HepG2 (cell line): Measurements from ENCODE around the gene MEX3C. TPM values are rescaled to one million over a fixed set of nuclear protein-coding genes. Genes with fewer than 3 reads are reported as not detected.

Experiments
- ELF3 ChIP-seq: IDR thresholded peaks from 2 replicates; pipeline ENCODE4 v1.6.1; 2016; ENCODE audit warnings: missing genetic modification reagents, missing compliant biosample characterization
- FOXC1 ChIP-seq: sonication (generic); formaldehyde crosslinking; IDR thresholded peaks from 2 replicates; pipeline ENCODE4 v1.8.0; 2022; ENCODE audit warnings: mild to moderate bottlenecking, missing genetic modification reagents, borderline replicate concordance
- GPN1 ChIP-seq: sonication (generic); formaldehyde crosslinking; IDR thresholded peaks from 2 replicates; pipeline ENCODE4 v1.5.1; 2020; ENCODE audit warnings: missing genetic modification reagents, borderline replicate concordance
- GZF1 ChIP-seq: sonication (generic); formaldehyde crosslinking; IDR thresholded peaks from 2 replicates; pipeline ENCODE4 v1.5.1; 2020; ENCODE audit warnings: mild to moderate bottlenecking, missing genetic modification reagents
- HNF4A ChIP-seq: sonication (generic); formaldehyde crosslinking; IDR thresholded peaks from 2 replicates; pipeline ENCODE4 v1.4.0; 2020; ENCODE audit warnings: missing genetic modification reagents
- TSC22D2 ChIP-seq: sonication (generic); formaldehyde crosslinking; IDR thresholded peaks from 2 replicates; pipeline ENCODE4 v1.5.1; 2020; ENCODE audit warnings: missing genetic modification reagents, mild to moderate bottlenecking, borderline replicate concordance
- ZKSCAN1 ChIP-seq: fragments of 150-350 bp; IDR thresholded peaks from 2 replicates; pipeline ENCODE4 v1.6.1; 2014; ENCODE audit warnings: low read length
- ZNF18 ChIP-seq: sonication (generic); formaldehyde crosslinking; IDR thresholded peaks from 2 replicates; pipeline ENCODE4 v1.8.0; 2022; ENCODE audit warnings: mild to moderate bottlenecking, missing genetic modification reagents; ENCODE audit not compliant: insufficient replicate concordance
- ZNF407 ChIP-seq: sonication (generic); formaldehyde crosslinking; IDR thresholded peaks from one replicate; pipeline ENCODE4 v1.5.1; 2020; ENCODE audit warnings: mild to moderate bottlenecking, missing genetic modification reagents; ENCODE audit errors: not compliant biosample characterization
- polyA plus RNA-seq, 8 experiments: library from polyadenylated mRNA; depleted of rRNA in 3 of 8; stranded (reverse) in 7 of 8; unstranded in 1 of 8; fragments of >200 nt; fragmentation: Illumina TruSeq in 4 of 8; extraction: Trizol in 4 of 8; gene quantifications; 2 replicates each; pipeline versions ENCODE4 v1.2.1 to v1.2.3, GENCODE V29; 2011 to 2016; ENCODE audit warnings: low read depth in 4 of 8, missing spikeins in 1 of 8, mixed read lengths in 1 of 8; ENCODE audit not compliant: insufficient read depth in 1 of 8
- total RNA-seq, 5 experiments: library from RNA; depleted of rRNA; stranded (reverse); fragments of >200 nt; fragmentation: Illumina TruSeq; extraction: Trizol; gene quantifications; 2 replicates each; pipeline ENCODE4 v1.2.3, GENCODE V29; 2016; ENCODE audit warnings: low read depth in 1 of 5
- TF ChIP-seq, protein P1 (sequence below): sonication (generic); formaldehyde crosslinking; IDR thresholded peaks from 2 replicates; pipeline ENCODE4 v1.8.1; 2022; ENCODE audit warnings: low read depth, mild to moderate bottlenecking, missing genetic modification reagents

MEX3C gene
- total and polyA plus RNA-seq, 2 of the 13 experiments (the other 11 are each of a cell fraction or from before 2014, with no cell fraction given): 34.8 to 36.4 TPM

GRCh38 chr18:51137891-51138290, 59.6 kb downstream of the MEX3C start (continued):
- TF ChIP-seq ZNF407 (CRISPR knock-in tag) (no peak), ZNF18 (CRISPR knock-in tag) (no peak), GPN1 (CRISPR knock-in tag) (no peak), HNF4A (CRISPR knock-in tag) (no peak), ELF3 (CRISPR knock-in tag) (no peak), GZF1 (CRISPR knock-in tag) (no peak), ZKSCAN1 (no peak), FOXC1 (CRISPR knock-in tag) (no peak), TSC22D2 (CRISPR knock-in tag) (no peak)
- TF ChIP-seq, protein P1, sequence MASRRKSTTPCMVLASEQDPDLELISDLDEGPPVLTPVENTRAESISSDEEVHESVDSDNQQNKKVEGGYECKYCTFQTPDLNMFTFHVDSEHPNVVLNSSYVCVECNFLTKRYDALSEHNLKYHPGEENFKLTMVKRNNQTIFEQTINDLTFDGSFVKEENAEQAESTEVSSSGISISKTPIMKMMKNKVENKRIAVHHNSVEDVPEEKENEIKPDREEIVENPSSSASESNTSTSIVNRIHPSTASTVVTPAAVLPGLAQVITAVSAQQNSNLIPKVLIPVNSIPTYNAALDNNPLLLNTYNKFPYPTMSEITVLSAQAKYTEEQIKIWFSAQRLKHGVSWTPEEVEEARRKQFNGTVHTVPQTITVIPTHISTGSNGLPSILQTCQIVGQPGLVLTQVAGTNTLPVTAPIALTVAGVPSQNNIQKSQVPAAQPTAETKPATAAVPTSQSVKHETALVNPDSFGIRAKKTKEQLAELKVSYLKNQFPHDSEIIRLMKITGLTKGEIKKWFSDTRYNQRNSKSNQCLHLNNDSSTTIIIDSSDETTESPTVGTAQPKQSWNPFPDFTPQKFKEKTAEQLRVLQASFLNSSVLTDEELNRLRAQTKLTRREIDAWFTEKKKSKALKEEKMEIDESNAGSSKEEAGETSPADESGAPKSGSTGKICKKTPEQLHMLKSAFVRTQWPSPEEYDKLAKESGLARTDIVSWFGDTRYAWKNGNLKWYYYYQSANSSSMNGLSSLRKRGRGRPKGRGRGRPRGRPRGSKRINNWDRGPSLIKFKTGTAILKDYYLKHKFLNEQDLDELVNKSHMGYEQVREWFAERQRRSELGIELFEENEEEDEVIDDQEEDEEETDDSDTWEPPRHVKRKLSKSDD: no peak
- TF ChIP-seq, all 625 proteins: peak for 0
